PC-9 (cell line): Measurements from ENCODE around the gene PACRG. TPM values are rescaled to one million over a fixed set of nuclear protein-coding genes. Genes with fewer than 3 reads are reported as not detected.

Experiments used
- BruUV-seq: library from RNA; stranded (reverse); fragments of 400-500 nt; replicated peaks from 2 replicates; lab custom pipeline; 2021; lab: Mats Ljungman, UMichigan
- CTCF ChIA-PET: fragments of 300-600 bp; sonication (Branson Sonifier 250); formaldehyde crosslinking; loops from one replicate; lab custom pipeline; 2022; ENCODE audit warnings: antibody characterized with exemption; lab: Charles Lee
- POLR2A ChIA-PET: fragments of 300-600 bp; sonication (Branson Sonifier 250); formaldehyde crosslinking; loops from one replicate; lab custom pipeline; 2022; ENCODE audit warnings: antibody characterized with exemption; ENCODE audit not compliant: unreplicated experiment; lab: Charles Lee
- DNase-seq, 2 experiments: peaks; one replicate each; pipeline versions ENCODE4 v3.0.0 to v3.0.0-alpha.2; 2015 to 2022; ENCODE audit warnings: mixed read lengths in 1 of 2
- H2AFZ ChIP-seq: fragments of 200-600 bp; sonication (generic); 2 replicates; pipeline ENCODE4 v1.8.1; 2017; ENCODE audit warnings: antibody characterized with exemption
- H3F3A ChIP-seq: fragments of 200-600 bp; sonication (generic); 2 replicates; pipeline ENCODE4 v1.8.1; 2017; ENCODE audit warnings: antibody characterized with exemption, mild to moderate bottlenecking, low read depth; ENCODE audit not compliant: insufficient read depth
- H3K27ac ChIP-seq: fragments of 200-600 bp; sonication (generic); 2 replicates; pipeline ENCODE4 v1.6.1; 2016; ENCODE audit warnings: mixed run types
- H3K27me3 ChIP-seq: fragments of 200-600 bp; sonication (generic); 2 replicates; pipeline ENCODE4 v1.6.1; 2016; ENCODE audit warnings: low read depth, mixed run types; ENCODE audit not compliant: insufficient read depth
- H3K36me3 ChIP-seq: fragments of 200-600 bp; sonication (generic); 2 replicates; pipeline ENCODE4 v1.6.1; 2016; ENCODE audit warnings: low read depth, mixed run types
- H3K4me1 ChIP-seq: fragments of 200-600 bp; sonication (generic); replicated peaks from 2 replicates; pipeline ENCODE4 v1.6.1; 2016; ENCODE audit warnings: mixed run types; ENCODE audit not compliant: insufficient read depth
- H3K4me2 ChIP-seq: fragments of 200-600 bp; sonication (generic); 2 replicates; pipeline ENCODE4 v1.6.1; 2017; ENCODE audit warnings: mixed run types
- H3K4me3 ChIP-seq: fragments of 200-600 bp; sonication (generic); 2 replicates; pipeline ENCODE4 v1.6.1; 2016; ENCODE audit warnings: mixed run types
- H3K79me2 ChIP-seq: fragments of 200-600 bp; sonication (generic); 2 replicates; pipeline ENCODE4 v1.6.1; 2017; ENCODE audit warnings: low read depth, mixed run types
- H3K9me2 ChIP-seq: fragments of 200-600 bp; sonication (generic); 2 replicates; pipeline ENCODE4 v1.8.1; 2017; ENCODE audit warnings: mild to moderate bottlenecking; ENCODE audit not compliant: insufficient read depth
- H3K9me3 ChIP-seq: fragments of 200-600 bp; sonication (generic); 2 replicates; pipeline ENCODE4 v1.8.1; 2016; ENCODE audit warnings: low read depth; ENCODE audit not compliant: insufficient read depth
- H4K20me1 ChIP-seq: fragments of 200-600 bp; sonication (generic); 2 replicates; pipeline ENCODE4 v1.8.1; 2017; ENCODE audit not compliant: insufficient read depth
- EZH2 ChIP-seq: fragments of 200-600 bp; sonication (generic); IDR thresholded peaks from 2 replicates; pipeline ENCODE4 v1.8.0; 2017; ENCODE audit warnings: antibody characterized with exemption, low read depth
- intact Hi-C: fragments of 100-400 bp; cut with micrococcal nuclease; formaldehyde crosslinking; loops from one replicate; pipeline ENCODE4 v1.10.0; 2022; ENCODE audit not compliant: unreplicated experiment
- total RNA-seq: library from RNA; stranded (reverse); gene quantifications from 2 replicates; pipeline ENCODE4 v1.2.3, GENCODE V29; 2021
- TF ChIP-seq, protein P1 (sequence below): fragments of 200-600 bp; sonication (generic); conservative IDR thresholded peaks from 2 replicates; pipeline ENCODE4 v1.6.1; 2017; ENCODE audit warnings: mixed run types, antibody characterized with exemption, mild to moderate bottlenecking, moderate library complexity

The PACRG gene
- total RNA-seq, 1 experiment from 2014 or later = not detected

DNA sequence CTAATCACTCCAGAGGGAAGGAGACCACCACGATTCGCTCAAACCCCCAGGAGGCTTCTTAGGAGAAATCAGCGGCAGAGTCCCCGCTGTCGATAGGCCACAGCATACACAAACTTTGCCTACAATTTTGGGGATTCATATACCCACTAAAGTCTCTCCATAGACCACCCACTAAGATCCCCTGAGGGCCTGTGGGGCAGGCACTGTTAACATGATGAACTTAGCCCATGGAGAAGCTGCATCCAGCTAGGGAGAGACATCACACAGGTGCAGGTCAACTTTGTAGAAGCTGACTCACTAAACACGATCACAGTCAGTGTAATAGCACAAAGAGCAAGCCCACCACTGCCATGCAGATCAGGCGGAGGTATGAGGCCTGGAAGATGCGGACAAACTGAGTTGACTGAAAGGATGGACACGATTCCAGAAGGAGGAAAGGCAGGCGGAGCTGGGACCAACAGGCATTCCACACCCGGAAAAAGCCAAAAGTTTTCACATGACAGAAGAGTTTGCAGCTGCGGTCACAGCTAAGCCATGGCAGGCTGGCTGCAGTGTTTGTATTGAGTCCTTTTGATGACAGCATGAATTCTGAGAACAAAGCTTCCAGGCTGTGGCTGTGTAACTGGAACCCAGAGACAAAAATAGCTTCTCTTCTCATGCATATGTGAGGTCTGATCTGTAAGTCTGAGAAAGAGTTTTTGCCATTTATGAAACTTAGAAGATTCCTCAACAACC, 611.1 kb downstream of the PACRG start:
- Histone ChIP-seq H3K27me3 (no peaks in the 10 kb centered on the region), H3K4me2 (no peak overlapping the region), H4K20me1 (no peaks in the 10 kb centered on the region), H2AFZ (no peak overlapping the region), H3K9me2 (no peaks in the 10 kb centered on the region), H3K79me2 (no peaks in the 10 kb centered on the region), H3K27ac (no peak overlapping the region), H3K9me3 (no peaks in the 10 kb centered on the region), H3F3A (no peaks in the 10 kb centered on the region), H3K36me3 (no peaks in the 10 kb centered on the region), H3K4me3 (no peak overlapping the region), H3K4me1 (peaks cover 5% of the 10 kb centered on the region)
- no peak for DNase-seq
- no TSS peak for BruUV-seq
- ChIA-PET POLR2A (no interaction called here), CTCF (no interaction called here)
- TF ChIP-seq, protein P1, sequence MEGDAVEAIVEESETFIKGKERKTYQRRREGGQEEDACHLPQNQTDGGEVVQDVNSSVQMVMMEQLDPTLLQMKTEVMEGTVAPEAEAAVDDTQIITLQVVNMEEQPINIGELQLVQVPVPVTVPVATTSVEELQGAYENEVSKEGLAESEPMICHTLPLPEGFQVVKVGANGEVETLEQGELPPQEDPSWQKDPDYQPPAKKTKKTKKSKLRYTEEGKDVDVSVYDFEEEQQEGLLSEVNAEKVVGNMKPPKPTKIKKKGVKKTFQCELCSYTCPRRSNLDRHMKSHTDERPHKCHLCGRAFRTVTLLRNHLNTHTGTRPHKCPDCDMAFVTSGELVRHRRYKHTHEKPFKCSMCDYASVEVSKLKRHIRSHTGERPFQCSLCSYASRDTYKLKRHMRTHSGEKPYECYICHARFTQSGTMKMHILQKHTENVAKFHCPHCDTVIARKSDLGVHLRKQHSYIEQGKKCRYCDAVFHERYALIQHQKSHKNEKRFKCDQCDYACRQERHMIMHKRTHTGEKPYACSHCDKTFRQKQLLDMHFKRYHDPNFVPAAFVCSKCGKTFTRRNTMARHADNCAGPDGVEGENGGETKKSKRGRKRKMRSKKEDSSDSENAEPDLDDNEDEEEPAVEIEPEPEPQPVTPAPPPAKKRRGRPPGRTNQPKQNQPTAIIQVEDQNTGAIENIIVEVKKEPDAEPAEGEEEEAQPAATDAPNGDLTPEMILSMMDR = no peak
- no peak for TF ChIP-seq EZH2
- intact Hi-C loops = no loop called here

DNA sequence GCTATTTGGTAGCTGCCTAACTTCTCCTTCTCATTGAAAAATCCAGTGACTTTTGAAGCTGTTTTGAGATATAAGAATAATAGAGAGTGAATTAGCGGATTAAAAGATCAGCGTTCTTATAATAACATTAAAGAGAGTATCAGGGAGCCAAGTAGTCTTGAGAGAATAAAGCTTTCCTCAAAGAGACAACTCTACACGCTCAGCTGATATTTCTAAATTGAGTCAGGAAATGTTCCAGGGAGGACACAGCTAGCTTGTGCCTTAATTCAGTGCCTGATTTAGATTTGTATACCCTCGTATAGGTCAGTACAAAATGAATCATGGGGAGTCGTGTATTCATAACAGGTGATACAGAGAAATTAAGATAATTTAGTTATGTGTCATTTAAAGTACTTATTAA, 611.7 kb downstream of the PACRG start:
- Histone ChIP-seq H3K36me3 (no peaks in the 10 kb centered on the region), H3K27ac (no peak overlapping the region), H3K4me1 (peaks cover 5% of the 10 kb centered on the region), H3K79me2 (no peaks in the 10 kb centered on the region), H4K20me1 (no peaks in the 10 kb centered on the region), H2AFZ (no peak overlapping the region), H3K4me2 (no peak overlapping the region), H3K27me3 (no peaks in the 10 kb centered on the region), H3F3A (no peaks in the 10 kb centered on the region), H3K9me3 (no peaks in the 10 kb centered on the region), H3K4me3 (no peak overlapping the region), H3K9me2 (no peaks in the 10 kb centered on the region)
- BruUV-seq = no TSS peak
- ChIA-PET POLR2A (no interaction called here), CTCF (no interaction called here)
- no peak for DNase-seq
- intact Hi-C loops = no loop called here
- TF ChIP-seq, protein P1 = no peak
- TF ChIP-seq EZH2 = no peak

DNA sequence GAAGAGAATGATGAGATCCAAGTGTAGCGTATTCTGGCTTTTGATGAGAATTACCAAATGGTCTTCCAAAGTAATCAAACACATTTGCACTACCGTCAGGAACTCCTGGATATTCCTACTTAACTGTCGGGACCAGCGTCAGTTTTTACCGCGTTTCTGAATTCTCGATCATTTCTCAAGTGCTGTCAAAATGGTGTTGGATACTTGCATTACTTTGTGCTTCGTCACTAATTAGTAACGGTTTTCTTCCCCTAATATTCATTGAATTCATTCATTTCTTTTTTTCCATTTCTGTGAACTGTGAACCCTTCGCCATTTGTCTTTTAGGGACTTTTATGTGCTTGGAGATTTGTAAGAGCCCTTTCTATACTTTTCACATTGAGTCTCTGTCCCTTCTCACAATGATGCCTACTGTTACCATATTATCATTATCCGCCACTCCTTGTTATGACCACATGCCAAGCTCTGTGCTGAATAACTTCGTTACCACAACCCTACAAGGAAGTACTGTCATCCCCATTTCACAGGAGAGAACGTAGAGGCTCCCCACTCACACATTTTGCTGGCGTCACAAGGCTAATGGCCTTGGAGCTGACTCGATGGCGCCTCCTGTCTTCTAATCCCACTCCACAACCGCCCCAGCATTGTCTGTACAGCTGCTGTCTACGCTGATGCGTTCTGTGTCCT, 612.6 kb downstream of the PACRG start:
- POLR2A ChIA-PET = no interaction called here

More for the DNA sequence above, 612.6 kb downstream of the PACRG start:
- Histone ChIP-seq H3K4me3 (no peak overlapping the region), H4K20me1 (no peaks in the 10 kb centered on the region), H3K36me3 (no peaks in the 10 kb centered on the region), H3K79me2 (no peaks in the 10 kb centered on the region), H3K4me2 (no peak overlapping the region), H3K4me1 (peaks cover 5% of the 10 kb centered on the region), H3K27ac (no peak overlapping the region), H3K27me3 (no peaks in the 10 kb centered on the region), H3F3A (no peaks in the 10 kb centered on the region), H3K9me3 (no peaks in the 10 kb centered on the region), H3K9me2 (no peaks in the 10 kb centered on the region), H2AFZ (no peak overlapping the region)
- intact Hi-C loops = no loop called here
- DNase-seq = no peak
- TF ChIP-seq EZH2 = no peak
- TF ChIP-seq, protein P1 = no peak
- CTCF ChIA-PET = no interaction called here
- no TSS peak for BruUV-seq
